Endothelial cell (in vitro differentiated cells): ENCODE data around the gene MFSD6. TPM values are rescaled to one million over a fixed set of nuclear protein-coding genes. Genes with fewer than 3 reads are reported as not detected.
"Not testable (repeated sequence)": the region's sequence is repeated elsewhere in the genome, so short reads cannot be mapped to it uniquely, and the experiment has no call there.

Source experiments
- DNase-seq: peaks from one replicate; pipeline ENCODE4 v3.0.0; 2021; ENCODE audit warnings: low spot score
- H3K27ac Mint-ChIP-seq: one replicate; pipeline ENCODE4 v1.8.0; 2021; ENCODE audit warnings: mixed read lengths, inconsistent platforms; ENCODE audit not compliant: unreplicated experiment
- H3K27me3 Mint-ChIP-seq: one replicate; pipeline ENCODE4 v1.8.0; 2021; ENCODE audit warnings: mild to moderate bottlenecking, moderate library complexity, mixed read lengths, inconsistent platforms; ENCODE audit not compliant: unreplicated experiment
- H3K36me3 Mint-ChIP-seq: one replicate; pipeline ENCODE4 v1.8.0; 2021; ENCODE audit warnings: mild to moderate bottlenecking, low read depth, mixed read lengths, inconsistent platforms; ENCODE audit not compliant: unreplicated experiment
- H3K4me1 Mint-ChIP-seq: one replicate; pipeline ENCODE4 v1.8.0; 2021; ENCODE audit warnings: mild to moderate bottlenecking, mixed read lengths, inconsistent platforms; ENCODE audit not compliant: unreplicated experiment
- H3K4me3 Mint-ChIP-seq: one replicate; pipeline ENCODE4 v1.8.0; 2021; ENCODE audit warnings: mild to moderate bottlenecking, mixed read lengths, inconsistent platforms; ENCODE audit not compliant: unreplicated experiment
- H3K9me3 Mint-ChIP-seq: one replicate; pipeline ENCODE4 v1.8.0; 2021; ENCODE audit warnings: mixed read lengths, inconsistent platforms; ENCODE audit not compliant: unreplicated experiment
- CTCF ChIP-seq: fragments of 200-600 bp; sonication (generic); IDR thresholded peaks from one replicate; pipeline ENCODE4 v1.5.0; 2021; ENCODE audit warnings: antibody characterized with exemption; ENCODE audit not compliant: unreplicated experiment
- total RNA-seq: library from RNA; stranded (reverse); fragmentation: NEBNext Ultra II Directional; extraction: Animal tissue kit (Norgen Biotek cat#: 25700); gene quantifications from one replicate; pipeline ENCODE4 v1.2.1, GENCODE V29; 2021; ENCODE audit not compliant: unreplicated experiment

MFSD6 gene
- total RNA-seq, 1 donor from 2014 or later = 2.4 TPM

- Mint-ChIP-seq H3K4me1 (peaks cover 17% of the 10 kb centered on the region), H3K9me3 (no peaks in the 10 kb centered on the region), H3K27ac (no peak overlapping the region), H3K27me3 (no peaks in the 10 kb centered on the region), H3K36me3 (peaks cover 4% of the 10 kb centered on the region), H3K4me3 (no peak overlapping the region)
- no peak for DNase-seq
- no peak for TF ChIP-seq CTCF
Measured at GRCh38 chr2:190488516-190489233, 80.5 kb downstream of the MFSD6 start.

- H3K9me3 Mint-ChIP-seq = no peaks in the 10 kb centered on the region
- peaks cover 4% of the 10 kb centered on the region for H3K36me3 Mint-ChIP-seq
- no peak for TF ChIP-seq CTCF
- DNase-seq = no peak
- no peak overlapping the region for H3K4me3 Mint-ChIP-seq
- H3K4me1 Mint-ChIP-seq = peaks cover 23% of the 10 kb centered on the region
- H3K27ac Mint-ChIP-seq = no peak overlapping the region
- H3K27me3 Mint-ChIP-seq = no peaks in the 10 kb centered on the region
Measured at GRCh38 chr2:190489475-190489874, 81.3 kb downstream of the MFSD6 start.

GRCh38 chr2:190490502-190490901 lies 82.3 kb downstream of the MFSD6 start:
- H3K36me3 Mint-ChIP-seq = peaks cover 4% of the 10 kb centered on the region
- no peak for TF ChIP-seq CTCF
- H3K9me3 Mint-ChIP-seq = no peaks in the 10 kb centered on the region
- H3K4me3 Mint-ChIP-seq = no peak overlapping the region
- no peaks in the 10 kb centered on the region for H3K27me3 Mint-ChIP-seq
- H3K27ac Mint-ChIP-seq = no peak overlapping the region
- DNase-seq = no peak
- peaks cover 31% of the 10 kb centered on the region for H3K4me1 Mint-ChIP-seq

- peak overlapping the region; percentile 65 for H3K27ac Mint-ChIP-seq
- peaks cover 31% of the 10 kb centered on the region for H3K4me1 Mint-ChIP-seq
Measured at GRCh38 chr2:190493095-190493494, 84.9 kb downstream of the MFSD6 start.

GRCh38 chr2:190494600-190495227 lies 86.6 kb downstream of the MFSD6 start:
- H3K4me3 Mint-ChIP-seq, H3K36me3 Mint-ChIP-seq, DNase-seq, H3K9me3 Mint-ChIP-seq, H3K27me3 Mint-ChIP-seq: not testable (repeated sequence)
- H3K4me1 Mint-ChIP-seq = peaks cover 32% of the 10 kb centered on the region
- peak overlapping the region; percentile 91 for H3K27ac Mint-ChIP-seq

More at GRCh38 chr2:190493095-190493494, 84.9 kb downstream of the MFSD6 start:
- Mint-ChIP-seq H3K4me3 (no peak overlapping the region), H3K9me3 (no peaks in the 10 kb centered on the region), H3K36me3 (peaks cover 4% of the 10 kb centered on the region), H3K27me3 (no peaks in the 10 kb centered on the region)
- TF ChIP-seq CTCF = no peak
- no peak for DNase-seq
